Measurements from ENCODE around the gene LRRC8D.

Gene LRRC8D

DNA sequence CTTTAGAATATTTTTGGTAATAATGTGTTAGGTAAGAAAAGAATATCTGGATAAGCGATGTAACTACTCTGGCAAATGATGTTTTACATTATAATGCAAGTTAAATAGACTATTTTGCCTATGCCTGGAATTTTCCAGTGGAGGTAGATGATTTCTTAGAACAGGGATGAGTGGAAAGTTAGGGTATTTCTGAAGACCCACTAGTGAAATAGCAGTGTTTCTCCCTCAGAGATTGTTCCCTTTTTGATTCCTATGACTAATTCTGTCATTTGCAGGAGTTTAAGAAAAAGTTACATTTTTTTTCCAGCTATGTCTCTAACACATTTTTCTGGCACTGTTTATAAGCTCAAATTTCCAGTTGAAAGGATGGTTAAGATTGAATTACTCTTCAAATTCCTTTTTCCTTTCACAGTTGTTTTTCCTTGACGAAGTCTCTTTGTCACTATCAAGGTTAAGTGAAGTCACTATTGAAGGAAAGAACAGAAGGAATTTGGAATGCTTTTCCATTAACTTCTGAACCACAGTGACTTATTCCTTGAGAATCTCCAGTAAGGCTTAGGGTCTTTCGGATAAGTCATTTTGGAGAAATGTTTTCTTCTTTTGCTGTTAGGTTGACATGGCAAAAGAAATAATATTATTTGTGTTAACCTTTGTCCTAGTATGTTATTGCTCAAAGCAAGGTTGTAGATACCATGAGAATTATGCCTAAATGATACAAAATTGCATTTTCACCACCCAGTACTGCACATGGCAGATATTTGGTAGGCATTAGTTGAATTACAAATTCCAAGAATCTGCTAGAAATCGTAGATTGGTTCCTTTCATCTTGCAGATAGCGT is 131.2 kb downstream of the LRRC8D start:
- no peaks in the 10 kb centered on the region for H3K79me2 ChIP-seq
- TF ChIP-seq, protein P1, sequence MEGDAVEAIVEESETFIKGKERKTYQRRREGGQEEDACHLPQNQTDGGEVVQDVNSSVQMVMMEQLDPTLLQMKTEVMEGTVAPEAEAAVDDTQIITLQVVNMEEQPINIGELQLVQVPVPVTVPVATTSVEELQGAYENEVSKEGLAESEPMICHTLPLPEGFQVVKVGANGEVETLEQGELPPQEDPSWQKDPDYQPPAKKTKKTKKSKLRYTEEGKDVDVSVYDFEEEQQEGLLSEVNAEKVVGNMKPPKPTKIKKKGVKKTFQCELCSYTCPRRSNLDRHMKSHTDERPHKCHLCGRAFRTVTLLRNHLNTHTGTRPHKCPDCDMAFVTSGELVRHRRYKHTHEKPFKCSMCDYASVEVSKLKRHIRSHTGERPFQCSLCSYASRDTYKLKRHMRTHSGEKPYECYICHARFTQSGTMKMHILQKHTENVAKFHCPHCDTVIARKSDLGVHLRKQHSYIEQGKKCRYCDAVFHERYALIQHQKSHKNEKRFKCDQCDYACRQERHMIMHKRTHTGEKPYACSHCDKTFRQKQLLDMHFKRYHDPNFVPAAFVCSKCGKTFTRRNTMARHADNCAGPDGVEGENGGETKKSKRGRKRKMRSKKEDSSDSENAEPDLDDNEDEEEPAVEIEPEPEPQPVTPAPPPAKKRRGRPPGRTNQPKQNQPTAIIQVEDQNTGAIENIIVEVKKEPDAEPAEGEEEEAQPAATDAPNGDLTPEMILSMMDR (IDR thresholded peaks at IDR 0.05) = no peak
- no peak overlapping the region for H3K9ac ChIP-seq
- no peaks in the 10 kb centered on the region for H3K9me3 ChIP-seq (ENCODE audit: control insufficient read depth, low read length)
- no peaks in the 10 kb centered on the region for H3K36me3 ChIP-seq (ENCODE audit: control insufficient read depth, insufficient read depth, low read length)
- H3K4me3 ChIP-seq (ENCODE audit: low read depth, low read length) = no peak overlapping the region
- H3K4me1 ChIP-seq = no peaks in the 10 kb centered on the region
- H2AFZ ChIP-seq = no peak overlapping the region
- no peak overlapping the region for H3K27ac ChIP-seq
- no peaks in the 10 kb centered on the region for H3K27me3 ChIP-seq (ENCODE audit: control insufficient read depth, insufficient read depth, low read length)
- H3K4me2 ChIP-seq (ENCODE audit: low read length) = no peak overlapping the region

DNA sequence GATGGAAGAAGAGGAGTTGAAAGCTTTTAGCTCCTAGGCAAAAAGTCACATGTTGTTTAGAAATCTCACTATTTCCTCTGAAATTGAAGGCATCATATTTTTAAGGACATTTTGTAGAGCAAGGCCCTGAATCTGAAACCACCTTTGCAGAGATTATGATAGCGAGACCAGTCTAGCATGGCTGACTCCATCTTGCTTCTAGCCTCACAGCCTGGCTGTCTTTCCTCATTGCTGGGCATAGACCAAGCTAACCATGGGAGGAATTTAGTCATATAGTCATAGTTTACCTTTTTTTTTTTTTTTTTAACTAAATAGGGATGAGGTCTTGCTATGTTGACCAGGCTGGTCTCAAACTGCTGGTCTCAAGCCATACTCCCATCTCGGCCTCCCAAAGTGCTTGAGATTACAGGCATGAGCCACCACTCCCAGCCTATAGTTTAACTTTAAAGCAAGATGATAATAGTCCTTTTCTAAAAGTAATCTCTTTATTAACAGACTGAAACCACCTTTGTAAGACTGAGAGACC is 131.8 kb downstream of the LRRC8D start:
- Histone ChIP-seq H3K36me3 (ENCODE audit: control insufficient read depth, insufficient read depth, low read length) (no peaks in the 10 kb centered on the region), H2AFZ (no peak overlapping the region), H3K4me3 (ENCODE audit: low read depth, low read length) (no peak overlapping the region), H3K4me1 (no peaks in the 10 kb centered on the region), H3K27ac (no peak overlapping the region), H3K9ac (no peak overlapping the region), H3K4me2 (ENCODE audit: low read length) (no peak overlapping the region), H3K9me3 (ENCODE audit: control insufficient read depth, low read length) (no peaks in the 10 kb centered on the region), H3K27me3 (ENCODE audit: control insufficient read depth, insufficient read depth, low read length) (no peaks in the 10 kb centered on the region), H3K79me2 (no peaks in the 10 kb centered on the region)
- TF ChIP-seq, protein P1 (IDR thresholded peaks at IDR 0.05) = no peak

DNA sequence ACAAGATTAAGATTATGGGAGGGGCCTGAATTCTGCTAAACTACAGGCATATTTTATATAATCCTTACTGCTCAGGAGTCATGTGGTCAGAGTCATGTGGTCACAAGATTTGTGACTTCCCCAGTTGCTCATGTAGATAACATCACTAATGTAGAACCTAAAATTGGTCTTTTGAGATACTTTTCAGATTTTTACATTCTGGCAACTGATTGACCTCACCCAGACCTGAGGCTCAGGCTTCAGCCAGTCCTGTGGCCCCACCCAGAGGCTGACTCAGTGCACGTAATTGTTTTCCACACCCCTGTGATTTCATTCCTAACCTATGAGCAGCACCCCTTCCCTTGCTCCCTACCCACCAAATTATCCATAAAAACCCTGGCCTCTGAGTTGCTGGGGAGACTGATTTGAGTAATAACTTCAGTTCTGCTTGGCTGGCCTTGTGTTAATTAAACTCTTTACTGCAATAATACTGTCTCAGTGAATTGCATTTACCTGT is 132.3 kb downstream of the LRRC8D start:
- Histone ChIP-seq H3K27ac (no peak overlapping the region), H3K4me3 (ENCODE audit: low read depth, low read length) (no peak overlapping the region)

DNA sequence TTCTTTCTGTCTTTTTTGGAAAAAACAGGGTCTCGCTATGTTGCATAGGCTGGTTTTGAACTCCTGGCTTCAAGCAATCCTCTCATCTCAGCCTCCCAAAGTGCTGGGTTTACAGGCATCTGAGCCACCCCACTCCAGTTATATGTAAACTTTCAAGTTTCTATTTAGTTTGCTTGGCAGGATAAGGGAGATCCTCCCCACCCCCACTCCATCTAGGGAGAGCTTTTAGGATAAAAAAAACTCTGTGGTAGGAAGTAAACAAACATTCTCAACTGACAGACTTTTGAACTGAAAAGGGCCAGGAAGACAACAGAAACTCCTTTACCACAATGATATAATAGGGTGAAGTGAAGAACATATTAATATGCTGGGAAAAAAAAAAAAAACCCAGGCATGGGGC is 133.1 kb downstream of the LRRC8D start:
- Histone ChIP-seq H3K4me3 (ENCODE audit: low read depth, low read length) (no peak overlapping the region), H3K4me1 (no peaks in the 10 kb centered on the region), H3K4me2 (ENCODE audit: low read length) (no peak overlapping the region), H3K36me3 (ENCODE audit: control insufficient read depth, insufficient read depth, low read length) (no peaks in the 10 kb centered on the region), H3K9ac (no peak overlapping the region), H3K27ac (no peak overlapping the region), H2AFZ (no peak overlapping the region), H3K9me3 (ENCODE audit: control insufficient read depth, low read length) (no peaks in the 10 kb centered on the region), H3K79me2 (no peaks in the 10 kb centered on the region), H3K27me3 (ENCODE audit: control insufficient read depth, insufficient read depth, low read length) (no peaks in the 10 kb centered on the region)
- TF ChIP-seq, protein P1 (IDR thresholded peaks at IDR 0.05) = no peak

More for the DNA sequence above, 132.3 kb downstream of the LRRC8D start:
- H3K79me2 ChIP-seq = no peaks in the 10 kb centered on the region
- H3K4me2 ChIP-seq (ENCODE audit: low read length) = no peak overlapping the region
- H3K4me1 ChIP-seq = no peaks in the 10 kb centered on the region
- TF ChIP-seq, protein P1 (IDR thresholded peaks at IDR 0.05) = no peak
- H2AFZ ChIP-seq = no peak overlapping the region
- no peak overlapping the region for H3K9ac ChIP-seq
- no peaks in the 10 kb centered on the region for H3K27me3 ChIP-seq (ENCODE audit: control insufficient read depth, insufficient read depth, low read length)
- H3K9me3 ChIP-seq (ENCODE audit: control insufficient read depth, low read length) = no peaks in the 10 kb centered on the region
- H3K36me3 ChIP-seq (ENCODE audit: control insufficient read depth, insufficient read depth, low read length) = no peaks in the 10 kb centered on the region

All from parathyroid adenoma (tissue), 2 donors.